Ovary (tissue), 3 donors: ENCODE results near the gene MED26.

ENCODE experiments used
- CTCF ChIP-seq, 3 donors: fragments of 450-650 bp in 2 of 3; fragments of 200-600 bp in 1 of 3; IDR thresholded peaks; one replicate each; pipeline versions ENCODE4 v1.5.1 to v1.8.0; 2016 to 2022; ENCODE audit warnings: antibody characterized with exemption in 3 of 3, mild to moderate bottlenecking in 1 of 3
- EP300 ChIP-seq: sonication (generic); formaldehyde crosslinking; IDR thresholded peaks from one replicate; pipeline ENCODE4 v1.6.1; 2017; ENCODE audit warnings: antibody characterized with exemption
- POLR2A ChIP-seq: fragments of 450-650 bp; IDR thresholded peaks from one replicate; pipeline ENCODE4 v1.6.1; 2017; ENCODE audit warnings: antibody characterized with exemption, mild to moderate bottlenecking, moderate library complexity
- donor health status: DM: no; HTN: no; CAD: no.

- no peak for TF ChIP-seq CTCF (IDR thresholded peaks at IDR 0.05)
- TF ChIP-seq EP300: no peak
- TF ChIP-seq POLR2A: no peak
Measured at GRCh38 chr19:16527334-16527935, 100.6 kb downstream of the MED26 start.
